Measurements from ENCODE around the gene PATZ1.
"Not testable (repeated sequence)": the region's sequence is repeated elsewhere in the genome, so short reads cannot be mapped to it uniquely, and the experiment has no call there.

The PATZ1 gene

GRCh38 chr22:31343235-31344191 is 2.6 kb downstream of the PATZ1 start:
- DNase-seq (ENCODE audit: low read depth) = peak; percentile 41

DNA sequence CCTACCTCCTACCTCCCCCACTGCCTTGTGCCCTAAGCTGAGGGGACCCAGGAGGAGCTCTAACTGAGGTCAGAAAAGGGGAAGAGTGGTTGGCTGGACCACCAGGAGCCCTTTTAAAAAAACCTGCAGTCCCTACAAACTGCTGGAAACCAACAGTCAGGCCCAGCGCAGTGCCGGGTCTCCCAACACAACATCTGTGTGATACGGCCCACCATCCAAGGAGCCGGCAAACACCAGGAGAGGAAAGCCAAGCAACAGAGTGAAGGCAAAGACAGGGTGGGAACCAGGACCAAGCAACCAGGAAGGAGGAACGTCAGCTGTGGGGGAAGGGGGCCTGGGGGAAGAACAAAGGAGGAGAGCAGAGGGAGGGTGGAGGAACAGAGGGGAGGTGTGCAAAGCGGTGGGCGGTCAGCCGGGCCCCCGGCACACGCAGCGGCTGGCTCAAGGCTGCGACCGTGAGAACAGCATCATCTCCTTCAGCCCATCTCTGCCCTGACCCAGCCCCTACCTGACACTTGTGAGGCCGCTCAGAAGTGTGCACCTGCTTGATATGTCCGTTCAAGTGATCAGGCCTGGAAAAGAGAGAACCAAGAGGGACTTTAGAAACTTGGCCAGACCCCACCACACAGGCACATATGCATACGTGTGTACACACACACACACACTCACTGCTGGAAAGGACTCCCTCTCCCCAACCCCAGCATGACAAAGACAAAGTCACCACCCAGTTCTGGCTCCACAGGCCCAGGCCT is 3.6 kb downstream of the PATZ1 start:
- DNase-seq (ENCODE audit: low read depth) = no peak

DNA sequence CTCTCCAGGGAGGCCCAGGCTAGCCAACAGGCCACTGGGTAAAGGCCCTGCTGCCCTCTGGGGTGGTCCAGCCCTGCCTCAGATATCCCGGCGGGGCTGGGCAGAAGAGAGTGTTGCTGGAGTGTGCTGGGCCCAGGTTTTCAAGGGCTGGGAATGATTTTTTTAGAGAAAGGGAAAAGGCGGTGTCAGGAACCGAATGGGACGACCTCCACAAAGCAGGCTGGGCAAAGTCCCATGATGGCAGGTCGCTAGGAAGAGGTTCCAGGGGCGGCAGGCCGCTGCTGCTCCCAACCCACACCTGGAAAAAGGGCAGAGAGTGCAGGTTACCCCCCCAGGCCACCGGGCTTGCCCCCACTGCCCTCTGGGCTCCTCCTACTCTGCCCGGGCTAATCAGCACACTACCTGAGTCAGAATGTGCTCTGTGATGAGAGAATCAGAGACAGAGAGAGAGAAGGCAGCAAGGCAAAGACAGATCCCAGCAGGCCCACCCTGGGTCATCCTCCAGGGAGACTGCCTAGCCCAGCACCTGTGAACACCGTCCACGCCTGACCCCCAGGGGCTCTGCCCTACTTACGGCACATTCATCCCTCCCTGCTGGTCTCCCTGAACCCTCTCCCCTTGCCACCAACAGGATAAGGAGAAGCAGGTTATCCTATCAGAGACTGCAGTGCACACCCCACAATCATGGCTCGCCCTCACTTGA is 4.6 kb downstream of the PATZ1 start:
- no peak for DNase-seq (ENCODE audit: low read depth)

DNA sequence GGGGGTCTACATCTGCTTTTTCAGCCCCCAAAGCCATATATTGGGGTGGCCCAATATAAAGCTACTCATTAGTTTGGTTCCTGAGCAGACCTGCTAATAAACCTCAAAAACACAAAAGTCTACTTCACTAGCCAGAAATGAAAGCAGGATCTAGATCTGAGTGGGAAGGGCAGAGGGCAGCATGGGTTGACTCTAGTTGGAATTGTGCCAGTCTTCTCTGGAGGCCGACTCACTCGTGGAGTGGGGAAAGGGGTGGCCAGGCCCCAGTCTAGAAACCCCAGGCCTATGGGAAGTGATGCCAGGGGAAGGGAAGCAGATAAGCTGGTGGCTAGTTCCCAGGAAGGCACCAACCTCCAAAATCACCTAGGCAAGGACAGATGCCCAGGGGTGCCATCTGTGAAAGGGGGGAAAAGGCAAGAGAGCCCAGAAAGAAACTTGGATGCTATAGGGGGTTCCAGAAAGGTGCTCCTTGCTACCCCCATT is 5.3 kb downstream of the PATZ1 start:
- no peak for DNase-seq (ENCODE audit: low read depth)

DNA sequence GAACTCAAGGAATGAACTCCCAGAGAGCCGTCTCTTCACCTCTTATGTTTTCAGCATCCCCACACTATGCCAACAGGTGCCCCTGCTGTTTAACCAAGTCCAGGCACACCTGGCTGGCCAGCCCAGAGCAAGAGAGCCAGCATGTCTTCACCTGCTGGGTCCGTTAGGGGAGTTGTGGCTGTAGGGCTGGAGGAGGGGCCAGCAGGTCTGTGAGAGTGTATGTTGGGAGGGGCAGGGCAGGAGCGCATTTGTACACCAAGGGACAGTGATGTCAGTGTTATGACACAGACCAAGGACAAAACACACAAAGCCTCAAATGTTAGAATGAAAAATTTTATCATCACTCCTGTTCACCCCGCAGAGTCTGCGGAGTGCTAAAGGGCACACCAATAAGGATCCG is 5.8 kb downstream of the PATZ1 start:
- DNase-seq (ENCODE audit: low read depth) = no peak

- DNase-seq (ENCODE audit: low read depth) = no peak
Measured at GRCh38 chr22:31339148-31339832, 6.9 kb downstream of the PATZ1 start.

GRCh38 chr22:31337178-31337577 is 9.0 kb downstream of the PATZ1 start:
- DNase-seq (ENCODE audit: low read depth) = no peak

GRCh38 chr22:31334329-31334728 is 11.8 kb downstream of the PATZ1 start:
- DNase-seq (ENCODE audit: low read depth) = no peak

DNA sequence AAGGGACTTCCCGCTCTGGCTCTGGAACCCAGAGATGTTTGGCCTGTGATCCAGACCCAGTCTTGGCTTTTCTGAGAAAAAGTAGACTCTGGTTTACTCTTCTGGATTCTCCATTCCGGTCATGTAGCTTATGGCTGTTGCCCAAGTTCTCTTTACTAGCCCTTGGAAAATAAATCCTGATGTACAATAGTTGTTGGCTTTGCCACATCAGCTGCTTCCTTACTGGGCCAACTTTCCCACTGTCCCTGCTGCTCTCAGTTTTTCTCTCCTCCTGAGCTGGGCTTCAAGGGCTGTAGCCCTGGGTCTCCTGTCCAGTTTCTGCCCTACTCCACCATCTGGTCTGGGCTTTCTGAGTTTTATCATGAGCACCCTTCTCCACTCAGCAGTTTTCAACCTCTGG is 12.5 kb downstream of the PATZ1 start:
- no peak for DNase-seq (ENCODE audit: low read depth)

DNA sequence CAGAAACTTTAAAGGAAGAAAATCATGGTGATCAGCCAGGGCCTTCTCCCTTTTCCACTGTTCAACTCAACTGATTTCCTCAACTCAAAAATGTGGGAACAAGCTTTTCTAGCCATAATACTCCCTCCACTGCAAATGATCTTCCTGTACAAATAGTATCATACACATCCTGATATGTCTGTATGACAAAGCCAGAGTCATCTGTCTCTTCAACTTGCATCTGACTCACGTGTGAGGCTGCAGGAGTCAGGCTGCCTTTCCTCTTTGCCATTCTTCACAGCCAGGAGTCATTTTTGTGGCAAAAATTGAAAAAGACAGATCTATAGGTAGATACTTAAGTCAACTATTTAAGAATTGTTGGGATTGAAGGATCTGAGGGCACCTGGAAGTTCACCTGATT is 13.3 kb downstream of the PATZ1 start:
- no peak for DNase-seq (ENCODE audit: low read depth)

DNA sequence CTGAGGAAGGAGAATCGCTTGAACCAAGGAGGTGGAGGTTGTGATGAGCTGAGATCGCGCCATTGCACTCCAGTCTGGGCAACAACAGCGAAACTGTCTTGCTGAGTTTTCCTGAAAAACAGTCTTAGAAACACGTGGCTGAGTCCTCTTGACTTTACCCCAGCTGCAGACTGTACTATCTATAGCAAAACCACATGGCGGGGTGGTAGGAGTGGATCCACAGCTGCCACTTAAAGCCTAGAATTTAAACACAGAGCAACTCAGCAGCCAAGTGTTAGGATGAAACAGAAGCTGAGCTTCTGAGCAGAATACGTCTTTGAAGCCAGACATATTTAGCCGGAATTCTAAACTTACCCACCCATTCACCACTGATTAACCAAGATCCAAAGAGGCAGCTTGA is 14.1 kb downstream of the PATZ1 start:
- DNase-seq (ENCODE audit: low read depth) = no peak

GRCh38 chr22:31329453-31330215 is 16.5 kb downstream of the PATZ1 start:
- DNase-seq (ENCODE audit: low read depth) = no peak

- no peak for DNase-seq (ENCODE audit: low read depth)
Measured at GRCh38 chr22:31329029-31329428, 17.1 kb downstream of the PATZ1 start.

- DNase-seq (ENCODE audit: low read depth) = no peak
Measured at GRCh38 chr22:31328544-31328960, 17.6 kb downstream of the PATZ1 start.

GRCh38 chr22:31327806-31328543 is 18.2 kb downstream of the PATZ1 start:
- DNase-seq (ENCODE audit: low read depth) = no peak

DNA sequence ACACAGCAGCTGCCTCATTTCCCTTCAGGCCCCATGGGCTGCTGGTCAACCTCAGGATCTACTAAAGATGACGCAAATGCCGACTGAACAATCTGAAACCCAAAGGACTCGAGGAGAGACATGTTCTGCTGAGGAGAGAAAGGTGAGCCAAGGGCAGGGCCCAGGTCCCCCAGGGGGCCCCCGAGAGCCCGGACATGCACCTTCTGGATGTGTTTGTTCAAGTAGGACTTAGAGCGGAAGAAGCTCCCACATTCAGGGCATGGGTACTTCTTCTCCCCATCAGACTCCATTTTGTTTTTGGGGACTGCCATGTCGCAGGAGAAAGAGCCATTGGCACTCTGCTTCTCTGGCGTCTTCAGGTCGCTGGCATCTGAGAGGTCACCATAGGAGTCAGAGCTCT is 19.3 kb downstream of the PATZ1 start:
- no peak for DNase-seq (ENCODE audit: low read depth)

- no peak for DNase-seq (ENCODE audit: low read depth)
Measured at GRCh38 chr22:31323578-31324550, 22.3 kb downstream of the PATZ1 start.

- DNase-seq (ENCODE audit: low read depth) = no peak
Measured at GRCh38 chr22:31321421-31321820, 24.7 kb downstream of the PATZ1 start.

DNA sequence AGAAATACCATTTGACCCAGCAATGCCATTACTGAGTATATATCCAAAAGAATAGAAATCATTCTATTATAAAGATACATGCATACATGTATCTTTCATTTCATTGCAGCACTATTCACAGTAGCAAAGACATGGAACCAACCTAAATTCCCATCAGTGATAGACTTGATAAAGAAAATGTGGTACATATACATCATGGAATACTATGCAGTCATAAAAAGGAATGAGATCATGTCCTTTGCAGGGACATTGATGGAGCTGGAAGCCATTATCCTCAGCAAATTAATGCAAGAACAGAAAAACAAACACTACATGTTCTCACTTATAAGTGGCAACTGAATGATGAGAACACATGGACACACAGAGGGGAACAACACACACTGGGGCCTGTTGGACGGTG is 31.9 kb downstream of the PATZ1 start:
- DNase-seq (ENCODE audit: low read depth) = not testable (repeated sequence)

Measured in CMK (cell line).